ENCODE measurements around the gene CDX2. TPM values are rescaled to one million over a fixed set of nuclear protein-coding genes. Genes with fewer than 3 reads are reported as not detected.

The CDX2 gene
- total and polyA plus RNA-seq, 10 of the 15 experiments (the other 5 are each of a cell fraction or from before 2014, with no cell fraction given) = 0.15 TPM; not detected in 9

DNA sequence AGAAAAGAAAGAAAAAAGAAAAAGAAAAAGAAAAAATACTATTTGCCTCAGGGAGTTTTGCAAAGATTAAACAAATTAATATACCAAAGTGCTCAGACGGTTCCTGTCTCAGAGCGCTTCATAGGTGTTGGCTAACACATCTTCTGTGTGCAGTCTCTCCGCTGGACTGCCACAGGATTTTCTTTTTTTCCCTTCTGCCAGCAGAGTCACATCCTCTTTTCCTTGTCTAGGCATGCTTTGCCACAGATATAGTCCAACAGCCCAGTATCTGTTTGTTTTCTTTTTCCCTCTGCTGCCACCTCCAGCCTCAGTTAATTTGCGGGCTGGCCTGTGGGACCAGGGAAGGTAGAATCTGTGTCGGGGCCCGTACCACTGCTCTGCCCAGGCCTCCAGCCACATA lies 22.8 kb upstream of the CDX2 start:
- no peak overlapping the region for H2AFZ ChIP-seq (ENCODE audit: control insufficient read depth, low read depth, low read length)
- DNase-seq (ENCODE audit: low read depth, low spot score) = no peak
- 96% methylated on average over 4 of the region's 6 CpGs for WGBS (ENCODE audit: insufficient coverage, insufficient replicate concordance, low lambda C conversion rate, missing lambda C conversion rate)
- H3K4me2 ChIP-seq (ENCODE audit: control insufficient read depth, insufficient read depth) = no peak overlapping the region
- no TSS peak for BruUV-seq (replicated peaks)
- no peaks in the 10 kb centered on the region for H3K79me2 ChIP-seq (ENCODE audit: control insufficient read depth, insufficient read depth, low read length)
- H3K27me3 ChIP-seq (replicated peaks in 1 of 2; ENCODE audit: control insufficient read depth in 2 of 2, insufficient read depth in 2 of 2, low read length in 1 of 2) = no peaks in the 10 kb centered on the region; a peak in 1 of 4 replicates
- no peak for FAIRE-seq
- H3K36me3 ChIP-seq (ENCODE audit: control insufficient read depth in 2 of 2, insufficient read depth in 2 of 2, low read length in 1 of 2) = no peaks in the 10 kb centered on the region
- intact Hi-C loops (cut with micrococcal nuclease; ENCODE audit: unreplicated experiment) = no loop called here
- no peaks in the 10 kb centered on the region for H3K4me1 ChIP-seq (ENCODE audit: control insufficient read depth, insufficient read depth, low read length)
- no peaks in the 10 kb centered on the region for H3K9me3 ChIP-seq (replicated peaks; ENCODE audit: control insufficient read depth, insufficient read depth, low read length)
- H3K9ac ChIP-seq (ENCODE audit: control insufficient read depth, insufficient read depth, low read length) = no peak overlapping the region
- H4K20me1 ChIP-seq (ENCODE audit: control insufficient read depth, insufficient read depth) = no peaks in the 10 kb centered on the region
- ChIA-PET CTCF (interaction anchor here (2.5 kb wide), 1 partner anchor 161 kb away, joined by 6 read pairs; no protein-coding TSS in a partner anchor), RAD21 (ENCODE audit: unreplicated experiment) (interaction anchor here (0.7 kb wide), 1 partner anchor 147 kb away, joined by 3 read pairs; no protein-coding TSS in a partner anchor), POLR2A (no interaction called here), SMC1A (ENCODE audit: uncharacterized antibody, unreplicated experiment) (no interaction called here)
- ATAC-seq = no peak
- H3K4me3 ChIP-seq = no peak overlapping the region
- in situ Hi-C loops (cut with MboI) = no loop called here
- H3K27ac ChIP-seq (ENCODE audit: control insufficient read depth, insufficient read depth) = no peak overlapping the region
- TF ChIP-seq TCF7 (IDR thresholded peaks at IDR 0.05; ENCODE audit: borderline replicate concordance) (no peak), DPF2 (IDR thresholded peaks at IDR 0.05) (no peak), MEF2B (IDR thresholded peaks at IDR 0.05; ENCODE audit: partially characterized antibody, poor library complexity, severe bottlenecking) (no peak), BCL11A (IDR thresholded peaks at IDR 0.05; ENCODE audit: low read depth, low read length) (no peak), JUND (IDR thresholded peaks at IDR 0.05; ENCODE audit: low read depth, low read length) (no peak), BHLHE40 (IDR thresholded peaks at IDR 0.05; ENCODE audit: borderline replicate concordance in 1 of 2, low read depth in 2 of 2, low read length in 1 of 2) (no peak), ATF3 (IDR thresholded peaks at IDR 0.05; ENCODE audit: borderline replicate concordance, extremely low read depth, low read depth, low read length) (no peak), SUZ12 (IDR thresholded peaks at IDR 0.05; ENCODE audit: unreplicated experiment) (no peak), MTA2 (IDR thresholded peaks at IDR 0.05; ENCODE audit: low read depth) (no peak), POLR2AphosphoS5 (IDR thresholded peaks at IDR 0.05; ENCODE audit: low read length) (no peak), USF2 (IDR thresholded peaks at IDR 0.05; ENCODE audit: borderline replicate concordance, low read depth, low read length) (no peak), ZNF207 (IDR thresholded peaks at IDR 0.05; ENCODE audit: borderline replicate concordance) (no peak), SREBF2 (IDR thresholded peaks at IDR 0.05; ENCODE audit: low read length) (no peak)

Data from GM12878 (cell line).